ENCODE data around the gene GREM1.
A peak's percentile ranks its signal among the peaks of the same experiment; 100 is the strongest.

GREM1 gene

GRCh38 chr15:32730677-32731654, 13.2 kb downstream of the GREM1 start:
- peak; percentile 22 for DNase-seq (ENCODE audit: low read depth)

DNA sequence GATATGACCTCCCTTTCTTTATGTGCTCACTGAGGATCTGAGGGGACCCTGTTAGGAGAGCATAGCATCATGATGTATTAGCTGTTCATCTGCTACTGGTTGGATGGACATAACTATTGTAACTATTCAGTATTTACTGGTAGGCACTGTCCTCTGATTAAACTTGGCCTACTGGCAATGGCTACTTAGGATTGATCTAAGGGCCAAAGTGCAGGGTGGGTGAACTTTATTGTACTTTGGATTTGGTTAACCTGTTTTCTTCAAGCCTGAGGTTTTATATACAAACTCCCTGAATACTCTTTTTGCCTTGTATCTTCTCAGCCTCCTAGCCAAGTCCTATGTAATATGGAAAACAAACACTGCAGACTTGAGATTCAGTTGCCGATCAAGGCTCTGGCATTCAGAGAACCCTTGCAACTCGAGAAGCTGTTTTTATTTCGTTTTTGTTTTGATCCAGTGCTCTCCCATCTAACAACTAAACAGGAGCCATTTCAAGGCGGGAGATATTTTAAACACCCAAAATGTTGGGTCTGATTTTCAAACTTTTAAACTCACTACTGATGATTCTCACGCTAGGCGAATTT, 14.9 kb downstream of the GREM1 start:
- DNase-seq (ENCODE audit: low read depth), result no peak

DNA sequence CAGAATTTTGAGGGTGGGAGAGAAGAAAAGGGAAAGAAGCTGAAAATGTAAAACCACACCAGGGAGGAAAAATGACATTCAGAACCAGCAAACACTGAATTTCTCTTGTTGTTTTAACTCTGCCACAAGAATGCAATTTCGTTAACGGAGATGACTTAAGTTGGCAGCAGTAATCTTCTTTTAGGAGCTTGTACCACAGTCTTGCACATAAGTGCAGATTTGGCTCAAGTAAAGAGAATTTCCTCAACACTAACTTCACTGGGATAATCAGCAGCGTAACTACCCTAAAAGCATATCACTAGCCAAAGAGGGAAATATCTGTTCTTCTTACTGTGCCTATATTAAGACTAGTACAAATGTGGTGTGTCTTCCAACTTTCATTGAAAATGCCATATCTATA, 15.5 kb downstream of the GREM1 start:
- peak; percentile 4 for DNase-seq (ENCODE audit: low read depth)

- DNase-seq (ENCODE audit: low read depth), result no peak
These were observed 18.3 kb downstream of the GREM1 start for GRCh38 chr15:32735989-32736700.

DNA sequence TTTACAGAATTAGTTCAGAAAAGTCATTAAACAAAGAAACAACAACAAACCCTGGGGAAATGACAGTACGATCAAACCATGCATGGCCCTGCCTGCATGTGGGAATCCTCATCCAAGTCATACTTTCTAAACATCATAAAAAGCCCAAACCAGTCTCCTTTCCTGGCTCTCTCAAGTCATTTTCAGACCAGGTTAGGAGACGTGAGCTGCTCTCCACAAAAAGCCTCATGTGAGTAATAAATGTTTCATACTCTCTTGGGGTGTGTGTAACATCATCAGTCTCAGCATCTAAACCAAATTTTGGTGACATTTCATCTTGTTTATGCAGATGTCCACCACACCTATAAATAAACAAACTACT, 18.9 kb downstream of the GREM1 start:
- DNase-seq (ENCODE audit: low read depth), result no peak

GRCh38 chr15:32737304-32737703, 19.5 kb downstream of the GREM1 start:
- DNase-seq (ENCODE audit: low read depth), result no peak

DNA sequence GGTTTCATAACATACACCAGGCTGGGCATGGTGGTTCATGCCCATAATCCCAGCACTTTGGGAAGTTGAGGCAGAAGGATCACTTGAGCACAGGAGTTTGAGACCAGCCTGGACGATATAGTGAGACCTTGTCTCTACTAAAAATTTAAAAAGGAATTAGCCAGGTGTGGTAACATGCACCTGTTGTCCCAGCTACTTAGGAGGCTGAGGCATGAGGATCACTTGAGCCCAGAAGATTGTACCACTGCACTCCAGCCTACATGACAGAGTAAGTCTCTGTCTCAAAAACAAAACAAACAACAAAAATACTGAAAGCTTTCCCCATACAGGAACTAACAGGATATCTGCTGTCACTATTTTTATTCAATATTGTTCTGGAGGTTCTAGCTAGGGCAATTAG, 20.9 kb downstream of the GREM1 start:
- no peak for DNase-seq (ENCODE audit: low read depth)

DNA sequence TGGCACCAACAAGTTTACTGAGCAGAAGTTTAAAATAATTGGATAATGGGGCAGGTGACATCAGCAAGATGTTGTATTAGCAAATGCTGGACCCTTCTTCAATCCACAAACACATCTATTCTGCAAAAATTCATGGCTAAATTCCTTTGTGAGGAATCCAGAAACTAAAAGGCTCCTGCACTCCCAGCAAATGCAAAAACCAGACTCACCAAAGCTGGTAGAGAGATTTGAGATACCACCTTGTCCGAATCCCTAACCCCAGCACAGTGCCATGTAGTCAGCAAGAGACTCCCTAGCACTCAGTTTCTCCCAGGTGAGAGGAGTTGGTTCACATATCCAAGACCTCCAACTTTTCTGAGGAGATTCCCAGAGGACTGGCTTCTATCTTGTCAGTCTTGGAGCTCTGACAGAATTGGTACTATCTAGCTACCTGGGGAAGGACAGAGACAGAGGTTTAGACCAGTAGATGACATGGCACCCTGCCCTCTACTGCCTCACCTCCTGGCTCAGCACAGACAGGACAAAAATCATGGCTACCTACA, 21.8 kb downstream of the GREM1 start:
- DNase-seq (ENCODE audit: low read depth), result no peak

- no peak for DNase-seq (ENCODE audit: low read depth)
These were observed 25.8 kb downstream of the GREM1 start for GRCh38 chr15:32743411-32744140.

- no peak for DNase-seq (ENCODE audit: low read depth)
These were observed 28.5 kb downstream of the GREM1 start for GRCh38 chr15:32746116-32746857.

DNA sequence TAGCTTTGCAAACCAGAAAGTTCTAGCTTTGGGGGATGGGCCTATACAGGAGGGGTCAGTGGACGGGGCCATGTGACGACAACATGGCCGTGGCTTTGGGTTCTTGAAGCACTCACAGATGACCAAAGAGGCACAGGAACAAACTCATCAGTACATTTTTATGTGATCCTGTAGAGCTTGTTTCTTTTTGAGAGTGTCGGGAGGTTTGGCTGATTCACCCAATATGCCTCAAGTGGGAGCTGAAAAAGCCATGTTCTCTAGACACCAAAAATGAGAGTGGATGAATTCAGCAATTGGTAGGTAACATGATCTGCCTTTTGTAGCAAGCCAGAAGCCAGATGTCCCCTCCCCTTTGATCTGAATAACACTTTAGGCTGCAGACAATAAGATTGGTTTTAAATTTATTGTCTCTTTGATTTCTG, 30.1 kb downstream of the GREM1 start:
- DNase-seq (ENCODE audit: low read depth), result no peak

DNA sequence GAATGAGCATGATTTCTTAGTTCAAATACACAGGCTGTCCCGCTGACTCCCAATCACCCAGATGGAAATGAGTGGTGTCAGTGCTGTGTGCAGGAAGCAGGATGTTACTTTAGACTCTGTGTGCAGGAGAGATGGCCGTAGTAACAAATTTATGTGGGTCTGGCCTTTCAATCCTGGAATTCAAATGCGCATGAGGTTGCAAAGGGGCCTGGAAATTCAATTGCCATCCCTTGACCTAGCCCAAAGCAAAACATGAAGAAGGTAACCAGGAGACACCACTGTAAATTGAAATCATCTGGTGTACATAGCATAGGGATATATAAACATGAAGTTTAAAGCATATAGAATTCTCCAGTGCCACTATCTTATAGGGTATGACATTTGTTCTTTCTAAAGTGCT, 33.2 kb downstream of the GREM1 start:
- DNase-seq (ENCODE audit: low read depth), result no peak

DNA sequence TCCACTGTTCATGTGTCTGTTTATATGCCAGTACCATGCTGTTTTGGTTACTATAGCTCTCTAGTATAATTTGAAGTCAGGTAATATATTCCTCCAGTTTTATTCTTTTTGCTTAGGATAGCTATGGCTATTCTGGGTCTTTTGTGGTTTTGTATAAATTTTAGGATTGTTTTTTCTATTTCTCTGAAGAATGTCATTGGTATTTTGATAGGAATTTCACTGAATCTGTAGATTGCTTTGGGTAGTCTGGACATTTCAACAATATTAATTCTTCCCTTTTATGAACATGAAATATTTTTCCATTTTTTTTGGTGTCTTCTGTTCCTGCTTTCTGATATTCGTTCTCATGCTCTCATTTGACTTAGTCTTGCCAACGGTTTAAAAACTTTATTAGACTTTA, 39.6 kb downstream of the GREM1 start:
- DNase-seq (ENCODE audit: low read depth), result no peak

GRCh38 chr15:32763295-32763694, 45.5 kb downstream of the GREM1 start:
- DNase-seq (ENCODE audit: low read depth), result no peak

- DNase-seq (ENCODE audit: low read depth), result no peak
These were observed 47.4 kb downstream of the GREM1 start for GRCh38 chr15:32765236-32765635.

DNA sequence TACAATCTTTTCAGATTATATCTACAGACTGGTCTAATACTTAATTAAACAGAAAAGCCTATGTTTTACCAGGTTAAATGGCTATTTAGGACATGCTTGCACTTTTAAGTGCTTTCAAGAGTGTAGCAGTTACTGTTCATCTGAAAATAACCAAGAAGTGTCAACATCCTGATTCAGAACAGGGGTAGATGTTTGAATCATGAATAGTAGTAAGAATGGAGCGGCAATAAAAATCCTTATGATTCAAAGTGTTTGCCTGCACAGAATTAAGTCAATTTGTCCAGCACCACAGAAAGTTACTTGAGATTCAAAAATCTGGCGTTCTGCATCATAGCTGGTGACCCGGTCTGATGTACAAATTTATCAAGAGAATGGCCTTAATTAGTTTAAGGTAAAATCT, 48.3 kb downstream of the GREM1 start:
- DNase-seq (ENCODE audit: low read depth), result no peak

- peak; percentile 14 for DNase-seq (ENCODE audit: low read depth)
These were observed 49.4 kb downstream of the GREM1 start for GRCh38 chr15:32767236-32767635.

DNA sequence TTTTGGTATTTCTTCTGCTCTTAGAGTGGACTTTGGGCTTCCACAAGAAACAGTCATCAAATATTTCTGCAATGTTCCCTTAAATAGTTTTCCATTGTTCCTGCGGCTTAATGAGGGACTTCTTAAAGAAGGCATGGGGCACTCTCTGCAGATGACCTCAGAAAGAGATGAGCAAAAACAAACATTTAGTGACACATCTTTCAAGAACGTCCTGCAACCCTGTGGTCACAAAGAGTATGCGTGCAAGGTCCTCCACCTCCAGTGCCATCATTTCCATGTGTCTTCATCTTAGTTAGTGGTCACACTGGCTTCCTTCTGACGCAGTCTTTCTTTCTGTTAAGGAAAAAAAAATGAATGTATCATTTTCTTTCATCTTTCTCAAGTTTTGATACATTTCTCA, 56.2 kb downstream of the GREM1 start:
- peak; percentile 79 for DNase-seq (ENCODE audit: low read depth)

- DNase-seq (ENCODE audit: low read depth), result no peak
These were observed 57.3 kb downstream of the GREM1 start for GRCh38 chr15:32775103-32775502.

- DNase-seq (ENCODE audit: low read depth), result no peak
These were observed 60.8 kb downstream of the GREM1 start for GRCh38 chr15:32778391-32779176.

All from iris pigment epithelial cell (primary cell).